ENCODE data around the gene CCDC70. TPM values are rescaled to one million over a fixed set of nuclear protein-coding genes. Genes with fewer than 3 reads are reported as not detected.

The CCDC70 gene
- total RNA-seq = not detected
- under 1 TPM in 1 of 2 donors, not detected in 1; 0.36 TPM for polyA plus RNA-seq

- H3K27ac ChIP-seq (ENCODE audit: low read depth in 1 of 2, low read length in 2 of 2) = no peak within 1 kb of the TSS
- H3K9ac ChIP-seq (ENCODE audit: low read depth in 1 of 2, low read length in 2 of 2) = no peak within 1 kb of the TSS
- no peaks in the 10 kb centered on the region for H3K36me3 ChIP-seq (ENCODE audit: control insufficient read depth in 4 of 4, insufficient read depth in 3 of 4, low read depth in 1 of 4, low read length in 3 of 4)
- WGBS = 92% methylated on average over 5 of the region's 5 CpGs
- H3K4me3 ChIP-seq (ENCODE audit: low read depth in 1 of 3, low read length in 3 of 3) = no peak within 1 kb of the TSS
- DNase-seq (ENCODE audit: low spot score) = no peak
- H3K4me1 ChIP-seq (ENCODE audit: control insufficient read depth in 4 of 4, insufficient read depth in 4 of 4, low read length in 3 of 4) = no peaks in the 10 kb centered on the region
- no peaks in the 10 kb centered on the region for H3K9me3 ChIP-seq (ENCODE audit: control insufficient read depth in 4 of 4, low read length in 3 of 4)
- no peaks in the 10 kb centered on the region for H3K27me3 ChIP-seq (ENCODE audit: control insufficient read depth in 4 of 4, insufficient read depth in 4 of 4, low read length in 3 of 4)
- TF ChIP-seq FOXA1 (IDR thresholded peaks at IDR 0.05) = no peak
- no peak for TF ChIP-seq JUND (IDR thresholded peaks at IDR 0.05)
- no peak for TF ChIP-seq REST (IDR thresholded peaks at IDR 0.05)
- no peak for TF ChIP-seq NR2F2 (IDR thresholded peaks at IDR 0.05)
- no peak for TF ChIP-seq CTCF (IDR thresholded peaks at IDR 0.05; ENCODE audit: low read depth, low read length, missing input control)
- TF ChIP-seq RXRA (IDR thresholded peaks at IDR 0.05) = no peak
- no peak for TF ChIP-seq EGR1 (IDR thresholded peaks at IDR 0.05; ENCODE audit: low read depth in 2 of 2)
These were observed at the start of gene CCDC70 for GRCh38 chr13:51861723-51862300. Gene CCDC70, plus strand, starts transcription at chr13:51861969. Its CDS starts 3,443 bp downstream, at chr13:51865412.

- H3K9ac ChIP-seq (ENCODE audit: low read depth in 1 of 2, low read length in 2 of 2) = no peak overlapping the region
- TF ChIP-seq JUND (IDR thresholded peaks at IDR 0.05) (no peak), REST (IDR thresholded peaks at IDR 0.05) (no peak), FOXA1 (IDR thresholded peaks at IDR 0.05) (no peak), YY1 (IDR thresholded peaks at IDR 0.05) (no peak)
- TF ChIP-seq, protein P1, sequence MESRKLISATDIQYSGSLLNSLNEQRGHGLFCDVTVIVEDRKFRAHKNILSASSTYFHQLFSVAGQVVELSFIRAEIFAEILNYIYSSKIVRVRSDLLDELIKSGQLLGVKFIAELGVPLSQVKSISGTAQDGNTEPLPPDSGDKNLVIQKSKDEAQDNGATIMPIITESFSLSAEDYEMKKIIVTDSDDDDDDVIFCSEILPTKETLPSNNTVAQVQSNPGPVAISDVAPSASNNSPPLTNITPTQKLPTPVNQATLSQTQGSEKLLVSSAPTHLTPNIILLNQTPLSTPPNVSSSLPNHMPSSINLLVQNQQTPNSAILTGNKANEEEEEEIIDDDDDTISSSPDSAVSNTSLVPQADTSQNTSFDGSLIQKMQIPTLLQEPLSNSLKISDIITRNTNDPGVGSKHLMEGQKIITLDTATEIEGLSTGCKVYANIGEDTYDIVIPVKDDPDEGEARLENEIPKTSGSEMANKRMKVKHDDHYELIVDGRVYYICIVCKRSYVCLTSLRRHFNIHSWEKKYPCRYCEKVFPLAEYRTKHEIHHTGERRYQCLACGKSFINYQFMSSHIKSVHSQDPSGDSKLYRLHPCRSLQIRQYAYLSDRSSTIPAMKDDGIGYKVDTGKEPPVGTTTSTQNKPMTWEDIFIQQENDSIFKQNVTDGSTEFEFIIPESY (IDR thresholded peaks at IDR 0.05) = no peak
- WGBS = 98% methylated on average over 2 of the region's 2 CpGs
- H3K4me1 ChIP-seq (ENCODE audit: control insufficient read depth in 4 of 4, insufficient read depth in 4 of 4, low read length in 3 of 4) = peaks cover 0 to 13% (median 4%) of the 10 kb centered on the region in 4 donors
- H3K27me3 ChIP-seq (ENCODE audit: control insufficient read depth in 4 of 4, insufficient read depth in 4 of 4, low read length in 3 of 4) = no peaks in the 10 kb centered on the region
- H3K36me3 ChIP-seq (ENCODE audit: control insufficient read depth in 4 of 4, insufficient read depth in 3 of 4, low read depth in 1 of 4, low read length in 3 of 4) = no peaks in the 10 kb centered on the region
- H3K27ac ChIP-seq (ENCODE audit: low read depth in 1 of 2, low read length in 2 of 2) = no peak overlapping the region
- H3K9me3 ChIP-seq (ENCODE audit: control insufficient read depth in 4 of 4, low read length in 3 of 4) = no peaks in the 10 kb centered on the region
- H3K4me3 ChIP-seq (ENCODE audit: low read depth in 1 of 3, low read length in 3 of 3) = no peak overlapping the region
- DNase-seq (ENCODE audit: low spot score) = no peak
These were observed 47.7 kb upstream of the CCDC70 start for GRCh38 chr13:51814071-51814470.

Data from liver (tissue), 9 donors.